SK-N-MC (cell line): ENCODE data around the gene MPP4.

ENCODE experiments used
- EZH2 ChIP-seq: fragments of 200-600 bp; sonication (generic); IDR thresholded peaks from one replicate; pipeline ENCODE4 v1.6.1; 2017; ENCODE audit warnings: antibody characterized with exemption
- POLR2AphosphoS5 ChIP-seq: IDR thresholded peaks from 2 replicates; pipeline ENCODE4 v1.6.1; 2012; ENCODE audit warnings: mild to moderate bottlenecking, low read depth, low read length, borderline replicate concordance

DNA sequence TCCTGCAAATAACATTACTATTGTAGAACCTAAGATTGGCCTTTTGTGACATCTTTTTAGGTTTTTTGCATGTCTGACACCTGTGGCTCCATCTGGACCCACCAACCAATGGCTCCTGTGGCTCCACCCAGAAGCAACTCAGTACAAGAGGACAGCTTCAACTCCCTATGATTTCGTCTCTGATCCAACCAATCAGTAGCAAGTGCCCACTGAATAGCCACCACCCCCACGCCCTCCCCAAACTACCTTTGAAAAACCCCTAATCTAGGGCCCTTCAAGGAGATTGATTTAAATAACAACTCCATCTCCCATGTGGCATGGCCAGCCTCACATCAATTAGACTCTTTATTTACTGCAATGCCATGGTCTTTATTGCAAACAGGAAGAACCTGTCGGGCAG lies 23.6 kb downstream of the MPP4 start:
- TF ChIP-seq POLR2AphosphoS5 = no peak
- no peak for TF ChIP-seq EZH2
